Measurements from ENCODE around the gene ZCRB1.

The ZCRB1 gene

DNA sequence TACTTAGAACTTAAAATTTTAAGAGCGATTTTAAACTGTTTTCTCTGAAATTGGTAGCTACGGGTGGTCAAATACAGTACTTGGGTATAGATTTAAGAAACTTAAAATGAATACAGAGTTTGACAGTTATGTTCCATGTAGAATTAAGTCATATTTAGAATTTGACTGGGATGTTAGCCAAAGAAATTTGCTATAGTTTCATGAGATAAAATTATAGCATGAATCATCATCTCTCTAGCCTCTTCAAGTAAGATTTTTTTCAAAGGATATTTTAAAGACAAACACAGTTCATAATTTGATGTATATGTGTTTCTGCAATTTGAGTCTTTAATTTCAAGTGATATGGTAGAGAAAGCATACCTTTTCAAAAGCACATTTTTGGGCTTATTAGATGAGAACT lies 41.0 kb downstream of the ZCRB1 start:
- TF ChIP-seq EGR1 (IDR thresholded peaks at IDR 0.05): no peak
- TF ChIP-seq CEBPB (IDR thresholded peaks at IDR 0.05): no peak
- no peak for TF ChIP-seq TEAD4 (IDR thresholded peaks at IDR 0.05)

DNA sequence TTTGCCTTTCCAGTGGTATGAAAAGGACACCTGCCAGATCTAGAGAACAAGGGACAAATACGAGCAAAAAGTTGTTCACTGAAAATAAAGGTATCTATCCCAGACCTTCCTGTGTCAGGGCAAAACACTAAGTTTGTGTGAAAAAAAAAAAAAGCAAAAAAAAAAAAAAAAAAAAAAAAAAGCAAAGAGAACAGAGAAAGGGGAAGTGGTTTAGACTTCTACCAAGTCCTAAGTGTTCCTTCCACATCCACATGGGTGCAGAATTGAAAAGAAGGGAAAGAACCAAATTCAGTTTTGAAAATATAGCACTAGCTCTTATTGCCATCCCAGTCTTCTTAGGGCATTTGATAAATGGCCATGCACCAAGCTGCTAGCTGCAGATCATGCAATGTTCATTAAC lies 41.7 kb downstream of the ZCRB1 start:
- TF ChIP-seq, protein P1, sequence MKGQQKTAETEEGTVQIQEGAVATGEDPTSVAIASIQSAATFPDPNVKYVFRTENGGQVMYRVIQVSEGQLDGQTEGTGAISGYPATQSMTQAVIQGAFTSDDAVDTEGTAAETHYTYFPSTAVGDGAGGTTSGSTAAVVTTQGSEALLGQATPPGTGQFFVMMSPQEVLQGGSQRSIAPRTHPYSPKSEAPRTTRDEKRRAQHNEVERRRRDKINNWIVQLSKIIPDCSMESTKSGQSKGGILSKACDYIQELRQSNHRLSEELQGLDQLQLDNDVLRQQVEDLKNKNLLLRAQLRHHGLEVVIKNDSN (IDR thresholded peaks at IDR 0.05): no peak

DNA sequence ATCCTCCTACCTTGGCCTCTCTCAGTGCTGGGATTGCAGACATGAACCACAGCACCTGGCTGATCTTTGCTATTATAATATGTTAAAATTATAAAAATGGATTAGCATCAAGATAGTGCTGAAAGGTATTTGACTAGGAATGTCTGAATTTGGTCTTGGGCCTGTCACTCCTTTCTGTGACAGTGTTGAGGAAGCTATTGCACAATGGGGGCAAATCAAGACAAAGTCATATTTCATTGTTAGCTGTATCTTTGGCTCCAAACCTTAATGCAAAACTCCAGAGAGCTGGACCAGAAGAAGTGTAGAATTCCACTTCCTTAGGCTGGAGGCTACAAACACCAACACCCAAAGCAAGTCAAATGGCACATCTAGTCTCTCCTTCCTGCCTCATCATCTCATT lies 42.2 kb downstream of the ZCRB1 start:
- TF ChIP-seq, protein P1 (IDR thresholded peaks at IDR 0.05): no peak
- no peak for TF ChIP-seq NFIC (IDR thresholded peaks at IDR 0.05)
- TF ChIP-seq, protein P2, sequence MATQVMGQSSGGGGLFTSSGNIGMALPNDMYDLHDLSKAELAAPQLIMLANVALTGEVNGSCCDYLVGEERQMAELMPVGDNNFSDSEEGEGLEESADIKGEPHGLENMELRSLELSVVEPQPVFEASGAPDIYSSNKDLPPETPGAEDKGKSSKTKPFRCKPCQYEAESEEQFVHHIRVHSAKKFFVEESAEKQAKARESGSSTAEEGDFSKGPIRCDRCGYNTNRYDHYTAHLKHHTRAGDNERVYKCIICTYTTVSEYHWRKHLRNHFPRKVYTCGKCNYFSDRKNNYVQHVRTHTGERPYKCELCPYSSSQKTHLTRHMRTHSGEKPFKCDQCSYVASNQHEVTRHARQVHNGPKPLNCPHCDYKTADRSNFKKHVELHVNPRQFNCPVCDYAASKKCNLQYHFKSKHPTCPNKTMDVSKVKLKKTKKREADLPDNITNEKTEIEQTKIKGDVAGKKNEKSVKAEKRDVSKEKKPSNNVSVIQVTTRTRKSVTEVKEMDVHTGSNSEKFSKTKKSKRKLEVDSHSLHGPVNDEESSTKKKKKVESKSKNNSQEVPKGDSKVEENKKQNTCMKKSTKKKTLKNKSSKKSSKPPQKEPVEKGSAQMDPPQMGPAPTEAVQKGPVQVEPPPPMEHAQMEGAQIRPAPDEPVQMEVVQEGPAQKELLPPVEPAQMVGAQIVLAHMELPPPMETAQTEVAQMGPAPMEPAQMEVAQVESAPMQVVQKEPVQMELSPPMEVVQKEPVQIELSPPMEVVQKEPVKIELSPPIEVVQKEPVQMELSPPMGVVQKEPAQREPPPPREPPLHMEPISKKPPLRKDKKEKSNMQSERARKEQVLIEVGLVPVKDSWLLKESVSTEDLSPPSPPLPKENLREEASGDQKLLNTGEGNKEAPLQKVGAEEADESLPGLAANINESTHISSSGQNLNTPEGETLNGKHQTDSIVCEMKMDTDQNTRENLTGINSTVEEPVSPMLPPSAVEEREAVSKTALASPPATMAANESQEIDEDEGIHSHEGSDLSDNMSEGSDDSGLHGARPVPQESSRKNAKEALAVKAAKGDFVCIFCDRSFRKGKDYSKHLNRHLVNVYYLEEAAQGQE (IDR thresholded peaks at IDR 0.05; ENCODE audit: low read depth): no peak
- no peak for TF ChIP-seq YY1 (IDR thresholded peaks at IDR 0.05; ENCODE audit: low read depth)
- no peak for TF ChIP-seq EGR1 (IDR thresholded peaks at IDR 0.05)
- TF ChIP-seq ZBTB7A (IDR thresholded peaks at IDR 0.05; ENCODE audit: low read depth): no peak
- TF ChIP-seq, protein P3, sequence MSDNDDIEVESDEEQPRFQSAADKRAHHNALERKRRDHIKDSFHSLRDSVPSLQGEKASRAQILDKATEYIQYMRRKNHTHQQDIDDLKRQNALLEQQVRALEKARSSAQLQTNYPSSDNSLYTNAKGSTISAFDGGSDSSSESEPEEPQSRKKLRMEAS (IDR thresholded peaks at IDR 0.05): no peak
- TF ChIP-seq FOXM1 (IDR thresholded peaks at IDR 0.05; ENCODE audit: borderline replicate concordance, low read depth): no peak
- TF ChIP-seq CREB1 (IDR thresholded peaks at IDR 0.05; ENCODE audit: low read depth): no peak
- no peak for TF ChIP-seq TEAD4 (IDR thresholded peaks at IDR 0.05)
- no peak for TF ChIP-seq EP300 (IDR thresholded peaks at IDR 0.05; ENCODE audit: borderline replicate concordance)
- TF ChIP-seq CEBPB (IDR thresholded peaks at IDR 0.05): no peak
- no peak for TF ChIP-seq RAD21 (IDR thresholded peaks at IDR 0.05; ENCODE audit: low read depth)
- no peak for TF ChIP-seq TCF12 (IDR thresholded peaks at IDR 0.05; ENCODE audit: low read depth)
- TF ChIP-seq TAF1 (IDR thresholded peaks at IDR 0.05; ENCODE audit: low read depth): no peak

DNA sequence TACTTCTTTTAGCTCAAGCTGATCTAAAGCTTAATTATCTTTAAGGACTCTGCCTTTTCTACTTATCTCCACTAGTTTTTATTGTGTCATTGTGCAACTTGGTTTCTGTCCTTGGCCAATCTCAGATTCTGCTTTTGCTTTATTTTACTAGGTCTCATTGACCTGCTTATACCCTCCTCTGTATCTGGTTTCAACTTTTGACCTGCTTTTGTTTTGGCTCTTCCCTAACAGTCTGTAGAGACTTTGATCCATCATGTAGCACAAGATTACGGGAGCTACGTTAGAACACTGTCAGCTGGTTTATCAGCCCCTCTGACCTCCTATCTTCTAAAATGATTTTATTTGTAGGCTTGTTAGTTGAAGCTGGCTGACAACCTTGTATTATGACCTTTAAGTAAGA lies 43.6 kb downstream of the ZCRB1 start:
- TF ChIP-seq TCF12 (IDR thresholded peaks at IDR 0.05; ENCODE audit: low read depth) (no peak), EGR1 (IDR thresholded peaks at IDR 0.05) (no peak), RAD21 (IDR thresholded peaks at IDR 0.05; ENCODE audit: low read depth) (no peak), TEAD4 (IDR thresholded peaks at IDR 0.05) (no peak), CEBPB (IDR thresholded peaks at IDR 0.05) (no peak), FOXM1 (IDR thresholded peaks at IDR 0.05; ENCODE audit: borderline replicate concordance, low read depth) (no peak)
- TF ChIP-seq, protein P1 (IDR thresholded peaks at IDR 0.05): no peak
- TF ChIP-seq, protein P3 (IDR thresholded peaks at IDR 0.05): no peak

DNA sequence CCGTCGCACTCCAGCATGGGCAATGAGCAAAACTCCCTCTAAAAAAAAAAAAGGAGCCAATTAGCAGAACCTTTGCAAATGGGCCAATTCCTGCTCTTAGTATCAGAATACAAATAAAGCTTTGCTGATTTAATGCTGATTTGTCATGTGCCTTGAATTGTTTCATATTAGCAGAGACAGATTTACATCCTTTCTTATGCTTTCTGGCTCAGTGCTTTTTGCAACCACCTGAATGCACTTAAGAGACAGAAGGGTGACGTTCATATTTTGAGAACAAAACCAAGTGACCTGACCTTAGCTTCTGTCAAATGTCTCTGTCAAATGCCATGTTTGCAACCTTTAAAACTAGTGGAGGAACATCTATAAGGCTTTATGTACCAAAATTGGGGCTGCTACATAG lies 44.0 kb downstream of the ZCRB1 start:
- TF ChIP-seq RAD21 (IDR thresholded peaks at IDR 0.05; ENCODE audit: low read depth) (no peak), TAF1 (IDR thresholded peaks at IDR 0.05; ENCODE audit: low read depth) (no peak), ZBTB7A (IDR thresholded peaks at IDR 0.05; ENCODE audit: low read depth) (no peak), YY1 (IDR thresholded peaks at IDR 0.05; ENCODE audit: low read depth) (no peak), TCF12 (IDR thresholded peaks at IDR 0.05; ENCODE audit: low read depth) (no peak)
- TF ChIP-seq, protein P3 (IDR thresholded peaks at IDR 0.05): no peak
- TF ChIP-seq, protein P1 (IDR thresholded peaks at IDR 0.05): no peak
- TF ChIP-seq, protein P2 (IDR thresholded peaks at IDR 0.05; ENCODE audit: low read depth): no peak

DNA sequence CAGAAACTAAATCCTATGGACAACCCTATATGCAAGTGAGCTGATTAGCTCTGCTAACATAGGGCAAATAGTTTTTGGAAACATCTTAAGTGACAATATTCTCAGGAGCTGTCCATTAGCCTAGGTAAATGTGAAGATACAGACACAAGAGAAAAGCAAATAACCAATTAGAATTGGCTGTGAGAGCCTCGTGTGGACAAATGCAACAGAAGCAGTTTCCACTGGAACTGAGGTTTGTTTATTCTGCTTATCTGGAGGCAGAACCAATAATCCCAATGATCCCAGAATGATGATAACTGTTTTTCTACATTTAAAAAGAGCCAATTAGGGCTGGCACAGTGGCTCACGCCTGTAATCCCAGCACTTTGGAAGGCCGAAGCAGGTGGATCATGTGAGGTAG lies 44.6 kb downstream of the ZCRB1 start:
- TF ChIP-seq, protein P2 (IDR thresholded peaks at IDR 0.05; ENCODE audit: low read depth): peak; percentile 43; the same call in 1 of the 2 replicates
- no peak for TF ChIP-seq FOXM1 (IDR thresholded peaks at IDR 0.05; ENCODE audit: borderline replicate concordance, low read depth)

Measured in Ishikawa (cell line).